ENCODE results near the gene GFPT2.
A peak's percentile ranks its signal among the peaks of the same experiment; 100 is the strongest.

GFPT2 gene

DNA sequence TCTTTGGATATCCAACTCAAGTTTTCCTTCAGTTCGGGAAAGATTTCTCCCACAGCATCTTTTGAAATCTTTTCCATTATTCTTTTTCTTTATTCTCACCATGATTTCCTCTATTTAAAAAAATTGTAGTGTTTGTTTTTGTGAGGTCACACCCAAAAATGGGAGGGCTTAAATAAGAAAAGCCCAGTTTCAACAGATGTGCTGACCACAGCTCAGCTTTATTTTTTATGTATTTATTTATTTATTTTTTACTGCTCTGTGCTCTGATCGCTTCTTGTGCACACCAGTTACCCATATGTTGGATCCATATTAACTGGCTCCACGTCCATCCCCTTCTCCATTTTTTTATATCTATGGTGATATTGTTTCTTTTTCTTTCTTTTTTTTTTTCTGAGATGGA, 20.3 kb downstream of the GFPT2 start:
- H3K4me1 Mint-ChIP-seq = no peaks in the 10 kb centered on the region
- ATAC-seq (replicated peaks; ENCODE audit: extremely low read depth, poor library complexity, severe bottlenecking) = no peak
- no peaks in the 10 kb centered on the region for H3K9me3 Mint-ChIP-seq
- peaks cover 8% of the 10 kb centered on the region for H3K36me3 Mint-ChIP-seq (ENCODE audit: insufficient read depth)
- H3K4me3 Mint-ChIP-seq = no peak overlapping the region
- DNase-seq (ENCODE audit: low spot score in 2 of 2) = no peak
- peak overlapping the region; percentile 69 for H3K27ac Mint-ChIP-seq (ENCODE audit: low read depth)
- peaks cover 19% of the 10 kb centered on the region for H3K27me3 Mint-ChIP-seq

DNA sequence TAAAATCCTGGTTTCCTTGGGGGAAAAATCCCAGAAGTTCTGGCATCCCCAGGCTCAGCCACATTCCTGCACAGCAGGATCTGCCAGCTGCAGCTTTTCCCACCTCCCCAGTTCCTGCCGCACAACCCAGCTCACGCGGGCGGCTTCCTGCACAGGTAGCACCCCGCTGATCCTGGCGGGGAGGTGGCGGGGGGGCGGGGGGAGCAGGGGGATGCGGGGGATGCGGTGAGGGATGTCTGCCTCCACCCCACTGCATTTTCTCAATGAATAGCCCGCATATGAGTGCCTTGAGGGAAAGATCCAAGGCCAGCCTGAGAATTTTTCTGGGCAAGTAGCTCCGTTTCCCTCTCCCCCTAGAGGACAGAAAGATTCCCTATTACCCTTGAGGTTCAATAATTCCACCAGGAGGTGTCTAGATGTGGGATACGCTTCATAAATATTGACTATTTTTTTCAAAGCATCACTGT, 21.1 kb downstream of the GFPT2 start:
- no peaks in the 10 kb centered on the region for H3K4me1 Mint-ChIP-seq
- DNase-seq (ENCODE audit: low spot score in 2 of 2) = no peak
- H3K27me3 Mint-ChIP-seq = peaks cover 19% of the 10 kb centered on the region
- no peak overlapping the region for H3K4me3 Mint-ChIP-seq
- H3K27ac Mint-ChIP-seq (ENCODE audit: low read depth) = no peak overlapping the region
- no peaks in the 10 kb centered on the region for H3K9me3 Mint-ChIP-seq
- H3K36me3 Mint-ChIP-seq (ENCODE audit: insufficient read depth) = peaks cover 8% of the 10 kb centered on the region
- ATAC-seq (replicated peaks; ENCODE audit: extremely low read depth, poor library complexity, severe bottlenecking) = no peak

DNA sequence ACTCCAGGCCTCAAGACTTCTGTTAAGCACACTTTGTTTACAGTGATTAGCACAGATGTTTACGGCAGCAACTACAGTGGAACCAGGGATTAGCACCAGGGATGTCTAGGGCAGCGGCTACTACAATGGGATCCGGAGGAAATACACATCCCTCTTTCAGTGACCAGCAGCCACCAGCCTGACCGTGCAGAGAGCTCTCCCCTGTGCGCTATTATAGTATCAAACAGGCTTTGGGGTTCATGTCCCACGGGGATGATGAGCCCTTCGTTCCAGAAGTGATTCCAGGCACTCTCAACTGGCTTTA, 21.5 kb downstream of the GFPT2 start:
- no peaks in the 10 kb centered on the region for H3K9me3 Mint-ChIP-seq
- peaks cover 6% of the 10 kb centered on the region for H3K36me3 Mint-ChIP-seq (ENCODE audit: insufficient read depth)
- no peak overlapping the region for H3K27ac Mint-ChIP-seq (ENCODE audit: low read depth)
- no peak overlapping the region for H3K4me3 Mint-ChIP-seq
- peaks cover 19% of the 10 kb centered on the region for H3K27me3 Mint-ChIP-seq
- DNase-seq (ENCODE audit: low spot score in 2 of 2) = no peak
- no peaks in the 10 kb centered on the region for H3K4me1 Mint-ChIP-seq
- ATAC-seq (replicated peaks; ENCODE audit: extremely low read depth, poor library complexity, severe bottlenecking) = no peak

DNA sequence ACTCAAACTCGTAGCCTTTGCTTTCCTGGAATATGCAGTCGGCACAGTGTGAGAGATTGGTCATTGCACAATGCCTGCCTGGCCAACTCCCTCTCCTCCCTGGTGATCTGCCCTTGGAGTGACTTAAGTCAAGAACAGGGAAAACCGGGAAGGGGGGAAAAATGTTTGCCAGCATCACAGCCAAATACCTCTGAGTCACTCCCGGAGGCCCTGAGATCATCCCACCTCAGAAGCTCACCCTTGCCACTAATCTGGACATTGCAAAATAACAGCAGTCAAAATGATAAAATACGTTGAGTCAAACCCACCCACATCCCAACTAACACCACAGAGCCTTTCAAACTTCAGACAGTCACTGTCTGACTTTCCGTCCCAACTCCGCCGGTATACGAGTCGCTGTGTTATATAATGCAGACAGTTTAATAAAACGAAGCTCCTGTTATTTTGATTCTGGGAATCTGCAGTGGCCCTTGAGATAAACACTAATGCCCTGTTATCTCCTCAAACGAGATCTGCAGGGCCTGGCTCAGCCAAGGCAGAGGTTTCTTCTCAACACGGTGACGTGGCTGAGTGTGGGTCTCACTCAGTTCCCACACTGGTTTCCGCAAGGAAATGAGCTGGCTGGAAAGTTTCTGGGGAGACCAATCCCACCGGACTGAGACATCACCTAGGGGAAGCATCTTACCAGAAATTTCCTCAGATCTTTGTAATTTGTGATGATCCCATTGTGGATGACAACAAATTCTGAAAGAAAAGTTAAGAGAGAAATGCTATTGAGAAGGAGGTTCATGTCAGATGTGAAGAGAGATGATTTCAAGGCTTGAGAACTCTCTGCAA, 22.1 kb downstream of the GFPT2 start:
- H3K27me3 Mint-ChIP-seq = peaks cover 19% of the 10 kb centered on the region
- H3K9me3 Mint-ChIP-seq = no peaks in the 10 kb centered on the region
- no peak for ATAC-seq (replicated peaks; ENCODE audit: extremely low read depth, poor library complexity, severe bottlenecking)
- H3K36me3 Mint-ChIP-seq (ENCODE audit: insufficient read depth) = peaks cover 6% of the 10 kb centered on the region
- no peak overlapping the region for H3K4me3 Mint-ChIP-seq
- no peak for DNase-seq (ENCODE audit: low spot score in 2 of 2)
- H3K4me1 Mint-ChIP-seq = no peaks in the 10 kb centered on the region
- no peak overlapping the region for H3K27ac Mint-ChIP-seq (ENCODE audit: low read depth)

DNA sequence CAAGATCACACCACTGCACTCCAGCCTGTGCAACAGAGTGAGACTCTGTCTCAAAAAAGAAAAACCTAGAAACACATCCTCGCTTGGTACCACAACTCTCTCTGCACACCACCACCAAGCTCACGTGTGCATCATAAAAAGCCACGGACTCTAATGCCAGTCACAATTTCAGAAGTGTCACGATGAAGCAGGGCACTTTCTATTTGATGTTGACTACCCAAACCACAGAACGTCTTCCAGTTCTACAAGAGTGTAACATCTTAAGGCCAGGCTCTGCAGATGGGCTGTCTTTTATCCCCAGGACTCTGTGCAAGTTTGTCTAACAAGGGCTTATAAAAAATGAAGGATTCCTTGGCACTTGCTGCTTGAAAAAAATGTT, 22.9 kb downstream of the GFPT2 start:
- ATAC-seq (replicated peaks; ENCODE audit: extremely low read depth, poor library complexity, severe bottlenecking) (no peak), DNase-seq (ENCODE audit: low spot score in 2 of 2) (no peak)
- Mint-ChIP-seq H3K27me3 (peaks cover 19% of the 10 kb centered on the region), H3K4me3 (no peak overlapping the region), H3K27ac (ENCODE audit: low read depth) (no peak overlapping the region), H3K36me3 (ENCODE audit: insufficient read depth) (peaks cover 6% of the 10 kb centered on the region), H3K9me3 (no peaks in the 10 kb centered on the region), H3K4me1 (no peaks in the 10 kb centered on the region)

DNA sequence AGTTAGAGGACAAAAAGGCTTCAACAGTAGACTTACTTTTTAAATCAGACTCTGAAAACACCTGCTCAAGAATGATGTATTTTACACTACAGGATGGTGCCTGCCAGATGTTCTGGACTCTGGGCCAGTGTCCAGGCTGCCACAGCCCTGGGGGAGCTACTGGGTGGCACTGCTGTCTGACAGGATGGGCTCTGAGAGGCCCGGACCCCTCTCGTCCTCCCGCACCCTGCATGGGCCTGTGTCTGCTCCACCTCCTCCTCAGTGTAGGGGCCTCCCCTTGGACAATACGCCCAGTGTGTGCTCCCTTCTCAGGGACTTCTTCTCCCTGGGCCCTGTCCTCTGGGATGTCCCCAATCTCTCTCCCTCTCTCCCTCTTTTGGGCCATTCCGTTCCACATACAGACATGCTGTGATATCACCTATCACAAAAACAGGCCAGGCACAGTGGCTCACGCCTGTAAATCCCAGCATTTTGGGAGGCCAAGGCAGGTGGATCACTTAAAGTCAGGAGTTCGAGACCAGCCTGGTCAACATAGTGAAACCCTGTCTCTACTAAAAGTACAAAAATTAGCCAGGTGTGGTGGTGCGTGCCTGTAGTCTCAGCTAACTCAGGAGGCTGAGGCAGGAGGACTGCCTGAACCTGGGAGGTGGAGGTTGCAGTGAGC, 23.4 kb downstream of the GFPT2 start:
- Mint-ChIP-seq H3K4me1 (no peaks in the 10 kb centered on the region), H3K27me3 (peaks cover 19% of the 10 kb centered on the region), H3K27ac (ENCODE audit: low read depth) (no peak overlapping the region)

DNA sequence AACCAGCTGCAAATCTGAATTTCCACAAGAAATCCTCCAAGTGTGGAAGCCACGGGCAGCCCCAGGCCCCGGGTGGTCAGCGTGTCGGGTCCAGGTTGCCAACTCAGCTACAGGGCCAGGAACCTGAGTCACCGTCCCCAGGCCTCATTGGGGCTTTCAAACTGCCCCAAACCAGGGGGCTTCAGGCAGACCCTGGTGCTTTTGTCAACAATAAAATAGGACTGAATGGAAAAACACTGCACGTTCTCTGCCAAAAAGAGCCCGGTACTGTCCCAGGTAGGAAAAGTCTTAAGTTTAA, 24.0 kb downstream of the GFPT2 start:
- no peak overlapping the region for H3K27ac Mint-ChIP-seq (ENCODE audit: low read depth)
- peaks cover 14% of the 10 kb centered on the region for H3K27me3 Mint-ChIP-seq
- no peak for ATAC-seq (replicated peaks; ENCODE audit: extremely low read depth, poor library complexity, severe bottlenecking)
- no peak overlapping the region for H3K4me3 Mint-ChIP-seq
- DNase-seq (ENCODE audit: low spot score in 2 of 2) = no peak
- no peaks in the 10 kb centered on the region for H3K4me1 Mint-ChIP-seq
- peaks cover 6% of the 10 kb centered on the region for H3K36me3 Mint-ChIP-seq (ENCODE audit: insufficient read depth)
- H3K9me3 Mint-ChIP-seq = no peaks in the 10 kb centered on the region

More for the DNA sequence above, 23.4 kb downstream of the GFPT2 start:
- DNase-seq (ENCODE audit: low spot score in 2 of 2) = no peak
- H3K4me3 Mint-ChIP-seq = no peak overlapping the region
- peaks cover 6% of the 10 kb centered on the region for H3K36me3 Mint-ChIP-seq (ENCODE audit: insufficient read depth)
- no peak for ATAC-seq (replicated peaks; ENCODE audit: extremely low read depth, poor library complexity, severe bottlenecking)
- H3K9me3 Mint-ChIP-seq = no peaks in the 10 kb centered on the region

DNA sequence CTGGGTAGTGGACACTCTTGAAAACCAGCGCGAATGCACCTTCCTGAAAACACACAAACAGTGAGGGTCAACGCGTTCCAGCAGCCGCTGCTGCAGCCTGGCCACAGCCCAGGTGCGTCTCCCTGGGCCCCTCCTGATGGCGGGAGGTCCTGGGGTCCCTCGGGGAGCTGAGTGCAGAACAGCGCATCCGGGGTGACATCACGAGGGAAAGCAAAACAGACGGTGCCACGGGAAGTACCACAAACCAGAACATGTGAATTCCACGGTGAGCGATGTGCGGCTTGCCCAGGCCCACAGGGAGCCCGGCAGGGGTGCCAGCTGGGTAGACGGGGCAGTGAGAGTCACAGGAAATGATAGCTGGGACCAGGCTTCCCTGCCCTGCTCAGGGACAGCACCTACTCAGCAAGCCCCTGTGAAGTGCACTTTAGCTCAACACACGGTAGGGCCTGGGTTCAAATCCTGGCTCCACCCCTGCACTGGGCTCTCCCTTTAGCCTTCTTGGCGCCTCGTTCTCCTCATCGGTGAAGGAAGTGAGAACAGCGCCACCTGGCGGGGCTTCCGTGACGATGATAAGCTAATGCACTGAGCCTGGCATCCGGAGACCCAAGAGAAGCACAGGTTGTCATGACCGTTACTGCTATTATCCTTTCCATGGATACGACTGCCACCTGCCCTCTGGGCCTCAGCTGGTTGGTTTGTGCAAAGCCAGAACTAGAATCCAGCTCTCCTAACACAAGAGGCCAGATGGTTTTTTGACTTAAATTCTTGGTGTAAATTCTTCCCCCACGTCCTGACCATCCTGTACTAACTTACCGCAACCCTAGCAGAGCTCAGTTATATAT, 24.6 kb downstream of the GFPT2 start:
- Mint-ChIP-seq H3K9me3 (no peaks in the 10 kb centered on the region), H3K27me3 (peaks cover 8% of the 10 kb centered on the region), H3K27ac (ENCODE audit: low read depth) (no peak overlapping the region), H3K4me1 (no peaks in the 10 kb centered on the region), H3K36me3 (ENCODE audit: insufficient read depth) (peaks cover 6% of the 10 kb centered on the region), H3K4me3 (no peak overlapping the region)
- ATAC-seq (replicated peaks; ENCODE audit: extremely low read depth, poor library complexity, severe bottlenecking) (peak; percentile 93), DNase-seq (ENCODE audit: low spot score in 2 of 2) (peak; percentile 68 to 80)

DNA sequence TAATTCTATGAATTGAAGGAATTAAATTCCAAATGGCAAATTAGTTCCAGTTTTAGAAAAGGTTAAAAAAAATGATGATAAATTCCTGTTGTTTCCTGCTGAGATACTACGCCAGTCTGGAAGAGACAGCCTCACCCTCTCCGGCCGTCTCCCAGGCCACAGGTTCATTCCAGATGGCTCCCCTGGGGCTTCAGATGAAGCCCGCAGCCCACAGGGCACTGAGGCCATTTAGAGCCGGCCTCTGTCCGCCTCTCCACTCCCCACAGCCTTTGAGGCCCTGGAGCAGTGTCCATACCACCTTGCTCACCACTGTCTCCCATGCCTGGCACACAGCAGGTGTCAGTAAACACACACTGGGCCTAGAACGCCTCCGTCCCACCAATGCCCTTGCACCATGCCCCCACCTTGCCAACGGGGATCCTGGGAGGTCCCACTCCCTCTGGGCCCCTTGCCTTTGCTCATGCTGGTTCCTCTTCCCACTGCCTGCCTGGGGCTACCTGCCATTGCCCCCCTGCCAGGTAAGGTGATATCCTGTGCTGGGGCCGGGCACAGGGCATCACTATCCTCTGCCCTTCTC, 26.1 kb downstream of the GFPT2 start:
- no peaks in the 10 kb centered on the region for H3K4me1 Mint-ChIP-seq
- H3K9me3 Mint-ChIP-seq = no peaks in the 10 kb centered on the region
- DNase-seq (ENCODE audit: low spot score in 2 of 2) (no peak), ATAC-seq (replicated peaks; ENCODE audit: extremely low read depth, poor library complexity, severe bottlenecking) (no peak)
- H3K27ac Mint-ChIP-seq (ENCODE audit: low read depth) = no peak overlapping the region
- H3K4me3 Mint-ChIP-seq = no peak overlapping the region
- peaks cover 2% of the 10 kb centered on the region for H3K36me3 Mint-ChIP-seq (ENCODE audit: insufficient read depth)
- no peaks in the 10 kb centered on the region for H3K27me3 Mint-ChIP-seq

DNA sequence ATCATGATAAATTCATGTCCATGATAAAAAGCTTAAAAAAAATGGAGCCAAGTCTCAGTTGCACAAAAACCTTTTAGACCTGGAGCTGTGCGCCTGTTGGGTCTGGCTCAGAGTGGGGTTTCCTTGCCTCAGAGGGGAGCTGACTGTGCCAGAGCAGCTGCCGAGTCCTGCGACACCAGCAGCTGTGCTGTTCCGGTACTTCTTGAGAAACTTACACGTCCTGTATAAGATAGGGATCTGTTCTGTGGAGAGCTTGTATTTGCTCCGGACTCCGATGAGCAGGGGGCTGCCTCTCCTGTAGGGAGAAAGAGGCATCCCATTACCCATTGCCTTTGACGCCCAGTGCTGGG, 28.6 kb downstream of the GFPT2 start:
- Mint-ChIP-seq H3K4me3 (no peak overlapping the region), H3K27ac (ENCODE audit: low read depth) (no peak overlapping the region), H3K9me3 (no peaks in the 10 kb centered on the region), H3K27me3 (peaks cover under 1% of the 10 kb centered on the region), H3K36me3 (ENCODE audit: insufficient read depth) (no peaks in the 10 kb centered on the region), H3K4me1 (no peaks in the 10 kb centered on the region)
- no peak for ATAC-seq (replicated peaks; ENCODE audit: extremely low read depth, poor library complexity, severe bottlenecking)
- no peak for DNase-seq (ENCODE audit: low spot score in 2 of 2)

DNA sequence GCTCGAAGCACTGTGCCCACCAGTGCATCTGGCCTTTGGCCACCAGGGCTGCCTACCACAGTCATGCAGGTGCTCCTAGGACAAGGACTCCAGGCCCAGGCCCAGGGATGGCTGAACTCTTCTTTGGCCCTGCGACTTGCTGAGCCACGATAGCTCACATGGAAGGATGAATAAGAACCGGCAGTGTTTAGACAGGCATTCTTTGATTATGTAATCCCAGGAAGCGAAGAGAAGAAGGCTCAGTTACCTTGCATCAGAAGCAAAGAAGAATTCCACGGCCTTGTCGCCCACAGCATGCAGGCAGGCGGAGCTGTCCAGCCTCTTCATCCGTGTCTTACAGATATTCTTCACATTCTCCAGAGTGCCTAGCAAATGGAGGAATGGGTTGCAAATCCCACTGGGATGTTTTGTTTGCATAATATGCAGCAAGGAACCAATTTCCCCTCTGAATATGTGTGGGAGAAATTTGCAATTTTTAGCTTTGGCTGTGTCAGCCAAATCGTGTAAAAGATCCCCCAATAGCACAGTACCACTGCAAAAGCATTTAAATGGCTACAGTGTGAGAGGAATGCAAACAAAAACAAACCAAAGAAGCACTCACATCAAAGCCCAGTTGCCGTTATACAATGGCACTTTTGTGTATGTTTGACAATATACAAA, 29.1 kb downstream of the GFPT2 start:
- no peak for ATAC-seq (replicated peaks; ENCODE audit: extremely low read depth, poor library complexity, severe bottlenecking)
- Mint-ChIP-seq H3K27me3 (peaks cover 6% of the 10 kb centered on the region), H3K27ac (ENCODE audit: low read depth) (no peak overlapping the region), H3K4me1 (no peaks in the 10 kb centered on the region), H3K9me3 (no peaks in the 10 kb centered on the region), H3K36me3 (ENCODE audit: insufficient read depth) (no peaks in the 10 kb centered on the region), H3K4me3 (no peak overlapping the region)
- no peak for DNase-seq (ENCODE audit: low spot score in 2 of 2)

DNA sequence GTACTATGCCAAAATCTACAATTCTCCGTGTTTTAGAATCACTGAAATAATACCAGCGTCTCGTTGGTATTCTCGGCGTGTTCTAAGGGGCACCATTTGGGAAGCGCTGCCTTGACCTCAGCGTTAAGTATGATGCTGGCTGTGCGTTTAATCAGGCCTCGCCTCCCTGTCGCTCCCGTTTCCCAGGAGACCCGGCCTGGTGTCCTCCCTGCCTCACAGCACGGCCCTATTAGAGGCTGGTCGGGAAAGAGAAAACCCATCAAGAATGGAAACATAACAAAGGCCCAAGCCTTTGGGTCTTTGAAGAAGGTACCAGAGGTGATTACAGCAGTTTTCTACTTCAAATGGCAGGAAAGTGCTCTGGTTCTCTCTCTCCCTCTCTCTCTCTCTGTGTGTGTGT, 30.0 kb downstream of the GFPT2 start:
- Mint-ChIP-seq H3K9me3 (no peaks in the 10 kb centered on the region), H3K27me3 (peaks cover 13% of the 10 kb centered on the region), H3K36me3 (ENCODE audit: insufficient read depth) (peaks cover 2% of the 10 kb centered on the region), H3K27ac (ENCODE audit: low read depth) (no peak overlapping the region), H3K4me3 (no peak overlapping the region), H3K4me1 (no peaks in the 10 kb centered on the region)
- DNase-seq (ENCODE audit: low spot score in 2 of 2) (no peak), ATAC-seq (replicated peaks; ENCODE audit: extremely low read depth, poor library complexity, severe bottlenecking) (no peak)
